Measurements from ENCODE around the gene MAP3K15.

DNA sequence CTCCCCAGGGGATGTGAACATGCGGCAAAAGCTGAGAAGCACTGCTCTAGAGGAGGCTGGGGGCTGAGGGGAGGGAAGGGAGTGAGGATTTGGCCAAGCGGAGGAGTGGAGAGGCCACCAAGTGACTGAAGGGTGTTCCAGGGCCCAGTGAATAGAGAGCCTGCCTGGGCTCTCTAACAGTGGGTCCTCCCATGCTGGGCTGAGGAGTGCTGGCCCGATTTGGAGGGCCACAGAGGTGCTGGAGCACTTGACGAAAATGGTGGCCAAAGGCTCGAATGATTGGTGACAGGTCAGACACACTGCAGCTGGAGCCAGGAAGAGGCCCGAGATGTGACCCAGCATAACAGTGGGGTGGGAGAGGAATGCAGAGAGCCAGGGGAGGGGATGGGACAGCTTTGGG, 37.5 kb upstream of the MAP3K15 start:
- TF ChIP-seq, protein P1, sequence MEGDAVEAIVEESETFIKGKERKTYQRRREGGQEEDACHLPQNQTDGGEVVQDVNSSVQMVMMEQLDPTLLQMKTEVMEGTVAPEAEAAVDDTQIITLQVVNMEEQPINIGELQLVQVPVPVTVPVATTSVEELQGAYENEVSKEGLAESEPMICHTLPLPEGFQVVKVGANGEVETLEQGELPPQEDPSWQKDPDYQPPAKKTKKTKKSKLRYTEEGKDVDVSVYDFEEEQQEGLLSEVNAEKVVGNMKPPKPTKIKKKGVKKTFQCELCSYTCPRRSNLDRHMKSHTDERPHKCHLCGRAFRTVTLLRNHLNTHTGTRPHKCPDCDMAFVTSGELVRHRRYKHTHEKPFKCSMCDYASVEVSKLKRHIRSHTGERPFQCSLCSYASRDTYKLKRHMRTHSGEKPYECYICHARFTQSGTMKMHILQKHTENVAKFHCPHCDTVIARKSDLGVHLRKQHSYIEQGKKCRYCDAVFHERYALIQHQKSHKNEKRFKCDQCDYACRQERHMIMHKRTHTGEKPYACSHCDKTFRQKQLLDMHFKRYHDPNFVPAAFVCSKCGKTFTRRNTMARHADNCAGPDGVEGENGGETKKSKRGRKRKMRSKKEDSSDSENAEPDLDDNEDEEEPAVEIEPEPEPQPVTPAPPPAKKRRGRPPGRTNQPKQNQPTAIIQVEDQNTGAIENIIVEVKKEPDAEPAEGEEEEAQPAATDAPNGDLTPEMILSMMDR (IDR thresholded peaks at IDR 0.05) = no peak
- TF ChIP-seq ZFX (IDR thresholded peaks at IDR 0.05; ENCODE audit: borderline replicate concordance) = no peak
